Superior temporal gyrus (tissue), 1 donor: ENCODE data around the gene VEZF1.
A peak's percentile ranks its signal among the peaks of the same experiment; 100 is the strongest.
"Not testable (repeated sequence)": the region's sequence is repeated elsewhere in the genome, so short reads cannot be mapped to it uniquely, and the experiment has no call there.

Experiments
- DNase-seq: peaks from one replicate; pipeline ENCODE4 v3.0.0-alpha.2; 2016; ENCODE audit errors: extremely low spot score

Gene VEZF1

DNA sequence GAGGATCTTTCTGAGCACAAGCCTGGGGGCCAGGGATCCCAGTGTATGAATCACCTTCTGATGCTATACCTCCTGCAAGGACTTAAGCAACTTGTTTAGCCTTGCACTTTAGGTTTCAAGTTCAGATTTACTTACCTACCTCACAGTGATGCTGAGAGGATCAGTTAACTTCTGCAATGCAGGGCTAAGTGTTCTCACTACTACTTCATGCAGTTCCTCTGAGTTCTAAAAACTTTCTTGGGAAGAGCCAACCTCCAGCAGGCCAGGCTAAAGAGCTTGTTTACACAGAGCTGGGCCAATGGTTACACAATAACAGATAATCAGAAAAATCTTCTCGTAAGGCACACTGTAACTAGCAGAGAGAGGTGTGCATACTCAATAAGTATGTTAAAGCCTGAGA lies 13.0 kb downstream of the VEZF1 start:
- peak; percentile 29 for DNase-seq

DNA sequence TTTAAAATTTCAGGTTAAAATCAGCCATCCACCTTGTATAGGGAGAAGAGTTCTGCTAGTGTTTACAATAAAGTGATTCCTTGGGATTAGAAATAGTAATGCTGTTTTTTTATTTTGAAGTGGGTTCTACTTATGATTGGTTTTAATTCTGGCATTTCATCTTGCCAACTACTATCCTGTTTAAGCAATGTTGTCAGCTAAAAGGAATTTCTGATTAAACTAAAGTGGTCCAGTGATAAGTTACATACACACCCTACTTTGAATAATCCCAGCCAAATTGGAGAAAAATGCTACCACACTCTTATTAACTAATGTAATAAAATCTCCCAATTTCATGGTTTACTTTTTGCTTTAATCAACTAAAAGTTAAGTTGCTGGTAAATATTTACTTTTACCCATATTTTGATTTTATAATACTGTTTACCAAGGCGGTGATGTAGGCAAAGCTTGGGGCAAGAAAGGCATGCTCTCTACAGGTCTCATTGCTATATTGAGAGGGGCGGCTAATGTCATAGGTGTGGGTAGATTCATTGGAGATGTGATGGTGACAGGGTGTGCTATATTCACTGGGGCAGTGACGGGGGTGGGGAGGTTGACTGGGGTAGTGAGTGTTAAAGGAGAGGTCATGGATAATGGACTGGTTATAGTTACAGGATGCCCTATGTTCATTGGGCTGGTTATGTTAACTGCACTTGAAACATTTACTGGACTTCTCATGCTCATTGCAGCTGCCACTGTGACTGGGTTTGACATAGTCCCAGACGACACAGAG lies 13.8 kb downstream of the VEZF1 start:
- DNase-seq: not testable (repeated sequence)

DNA sequence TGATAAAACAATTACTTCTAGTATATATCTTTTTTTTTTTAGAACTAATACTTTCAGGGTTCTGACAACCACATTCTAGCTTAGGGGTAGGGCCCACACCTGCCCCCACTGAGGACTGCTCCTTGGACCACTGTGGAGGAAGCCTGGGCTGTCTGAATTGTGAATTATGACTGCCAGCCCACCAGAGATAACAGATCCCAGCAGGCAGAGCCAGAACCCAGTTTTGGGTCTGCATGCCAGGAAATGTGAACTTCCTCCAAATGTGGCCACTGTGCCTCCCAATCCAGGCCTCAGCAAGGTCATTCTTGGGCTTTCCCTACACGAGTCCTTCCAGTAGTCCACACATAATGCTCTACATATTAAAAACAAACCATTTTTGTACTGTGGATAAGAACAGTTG lies 15.9 kb downstream of the VEZF1 start:
- no peak for DNase-seq

DNA sequence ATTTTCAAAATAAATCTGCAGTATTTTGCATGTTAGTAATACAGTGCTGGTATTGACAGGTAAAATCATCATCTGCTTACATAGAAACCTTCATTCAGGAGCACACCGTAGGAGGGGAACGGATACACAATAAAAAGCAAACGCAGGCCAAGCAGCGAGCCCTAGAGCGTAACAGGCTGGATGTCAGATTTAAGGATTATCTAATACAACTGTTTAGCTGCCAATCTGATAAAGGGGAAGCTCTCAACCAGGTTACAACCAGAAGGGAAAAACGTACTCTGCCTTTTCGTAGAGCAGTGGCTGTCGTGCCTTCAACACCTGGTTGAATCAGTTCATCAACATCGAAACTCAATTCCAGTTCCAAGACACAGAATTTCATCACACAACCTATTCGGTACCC lies 16.5 kb downstream of the VEZF1 start:
- no peak for DNase-seq

DNA sequence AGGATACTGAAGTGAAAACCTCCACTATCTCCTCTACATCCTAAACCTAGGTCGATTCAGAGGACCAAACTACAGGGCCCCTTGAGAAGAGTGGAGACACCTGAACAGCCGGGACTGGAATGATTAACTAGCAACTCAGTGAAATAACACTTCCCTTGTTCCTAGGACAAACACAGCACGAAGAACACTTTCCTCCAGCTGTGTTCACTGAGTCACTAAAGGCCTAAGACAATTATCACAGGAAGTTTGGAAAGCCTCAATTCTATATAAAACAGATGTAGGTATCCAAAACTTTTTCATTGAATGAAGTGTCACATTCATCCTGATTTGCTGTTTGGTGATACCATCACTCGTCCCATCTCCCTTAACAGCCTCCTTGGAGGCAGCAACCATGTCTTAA lies 17.3 kb downstream of the VEZF1 start:
- DNase-seq: no peak

DNA sequence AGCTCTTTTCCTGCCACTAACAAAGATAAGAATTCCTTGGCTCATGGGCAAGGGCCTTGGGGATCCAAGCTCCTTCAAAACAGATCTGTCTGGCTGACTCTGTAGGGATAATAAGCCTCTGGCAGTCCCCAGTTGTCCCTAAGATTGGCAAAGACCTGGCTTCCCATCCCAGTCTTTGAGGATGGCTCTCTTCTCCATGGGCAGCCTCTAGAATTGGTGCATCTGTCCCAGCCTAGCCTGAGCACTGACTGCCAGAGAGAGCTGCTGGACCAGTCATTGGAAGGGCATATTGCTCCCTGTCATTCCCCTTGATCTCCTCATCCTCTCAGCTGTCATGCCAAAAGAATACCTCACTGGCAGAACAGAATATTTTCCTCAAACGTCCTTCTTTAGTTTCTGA lies 19.6 kb downstream of the VEZF1 start:
- no peak for DNase-seq

DNA sequence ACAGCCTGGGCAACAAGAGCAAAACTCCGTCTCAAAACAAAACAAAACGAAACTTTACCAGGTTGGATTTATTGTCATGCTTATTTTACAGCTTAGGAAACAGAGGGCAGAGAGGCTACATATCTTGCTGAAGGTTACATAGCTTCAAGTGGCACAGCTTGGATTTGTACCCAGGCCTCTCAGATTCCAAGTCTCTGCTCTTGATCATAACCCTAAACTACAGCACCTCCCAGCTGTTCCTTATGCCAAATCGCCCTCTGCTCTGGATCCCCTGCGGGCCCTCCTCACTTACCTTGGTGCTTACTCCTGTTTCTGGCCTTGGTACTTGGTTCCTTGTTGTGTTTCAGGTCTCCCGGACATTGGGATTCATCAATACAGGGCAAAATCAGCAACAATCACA lies 21.2 kb downstream of the VEZF1 start:
- no peak for DNase-seq

DNA sequence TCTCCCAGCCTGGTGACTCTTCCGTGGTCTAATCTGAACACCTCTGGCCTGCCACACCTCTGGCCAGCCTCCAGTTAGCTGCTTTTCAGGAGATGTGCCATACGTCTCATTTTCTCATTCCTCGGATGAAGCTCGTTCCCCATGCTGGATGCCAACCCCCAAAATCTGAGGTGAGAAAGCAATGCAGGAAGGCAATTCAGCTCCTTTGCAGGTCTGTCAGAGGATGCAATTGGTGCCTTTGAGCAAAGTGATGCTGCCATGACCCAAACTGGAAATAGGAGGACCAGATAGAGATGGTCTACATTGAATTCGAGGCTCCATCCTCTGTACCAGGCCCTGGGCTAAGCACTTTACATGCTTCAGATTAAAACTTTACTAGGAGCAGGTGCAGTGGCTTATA lies 21.8 kb downstream of the VEZF1 start:
- DNase-seq: no peak

DNA sequence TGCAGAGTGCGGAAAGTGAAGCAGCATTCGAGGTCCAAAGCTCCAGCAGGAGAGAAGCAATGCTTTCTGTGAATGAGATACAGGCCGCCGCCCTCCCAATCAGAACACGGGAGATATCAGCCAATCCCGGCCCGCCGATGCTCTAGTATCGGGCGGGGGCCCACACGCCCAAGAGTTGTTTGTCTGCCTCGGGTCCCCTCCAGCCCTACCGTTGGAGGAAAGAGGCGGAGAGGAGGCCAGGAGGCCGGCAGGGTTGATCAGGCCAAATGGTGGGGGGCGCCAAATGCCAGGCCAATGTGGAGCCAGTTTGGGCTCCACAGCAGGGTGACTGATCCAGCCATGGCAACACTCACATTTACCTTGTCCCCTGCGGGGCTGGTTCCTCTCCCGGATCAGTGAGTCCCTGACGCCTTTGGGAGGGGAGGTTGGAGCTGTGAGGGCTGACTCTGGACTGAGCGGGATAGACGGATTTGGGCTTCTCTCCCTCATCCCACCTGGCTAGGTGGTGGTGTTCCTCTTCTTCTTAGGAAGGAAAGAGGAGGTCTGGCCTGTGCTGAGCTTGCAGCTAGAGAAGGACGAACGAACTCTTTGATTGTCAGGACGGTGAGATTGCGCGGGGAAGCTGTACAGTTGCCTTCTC lies 22.4 kb downstream of the VEZF1 start:
- DNase-seq: no peak

DNA sequence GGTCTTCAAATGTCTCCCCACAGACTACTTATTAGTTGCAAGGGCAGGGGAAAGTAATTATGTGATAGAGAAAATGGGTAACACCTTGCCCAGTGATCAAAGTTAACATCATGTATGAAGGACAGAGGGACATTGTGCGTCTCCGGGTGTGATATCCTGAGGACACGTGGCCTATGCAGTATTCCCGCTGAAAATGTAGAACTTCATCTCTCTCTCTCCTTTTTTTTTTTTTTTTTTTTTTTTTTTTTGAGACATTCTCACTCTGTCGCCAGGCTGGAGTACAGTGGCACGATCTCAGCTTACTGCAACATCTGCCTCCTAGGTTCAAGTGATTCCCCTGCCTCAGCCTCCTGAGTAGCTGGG lies 24.9 kb downstream of the VEZF1 start:
- DNase-seq: no peak

DNA sequence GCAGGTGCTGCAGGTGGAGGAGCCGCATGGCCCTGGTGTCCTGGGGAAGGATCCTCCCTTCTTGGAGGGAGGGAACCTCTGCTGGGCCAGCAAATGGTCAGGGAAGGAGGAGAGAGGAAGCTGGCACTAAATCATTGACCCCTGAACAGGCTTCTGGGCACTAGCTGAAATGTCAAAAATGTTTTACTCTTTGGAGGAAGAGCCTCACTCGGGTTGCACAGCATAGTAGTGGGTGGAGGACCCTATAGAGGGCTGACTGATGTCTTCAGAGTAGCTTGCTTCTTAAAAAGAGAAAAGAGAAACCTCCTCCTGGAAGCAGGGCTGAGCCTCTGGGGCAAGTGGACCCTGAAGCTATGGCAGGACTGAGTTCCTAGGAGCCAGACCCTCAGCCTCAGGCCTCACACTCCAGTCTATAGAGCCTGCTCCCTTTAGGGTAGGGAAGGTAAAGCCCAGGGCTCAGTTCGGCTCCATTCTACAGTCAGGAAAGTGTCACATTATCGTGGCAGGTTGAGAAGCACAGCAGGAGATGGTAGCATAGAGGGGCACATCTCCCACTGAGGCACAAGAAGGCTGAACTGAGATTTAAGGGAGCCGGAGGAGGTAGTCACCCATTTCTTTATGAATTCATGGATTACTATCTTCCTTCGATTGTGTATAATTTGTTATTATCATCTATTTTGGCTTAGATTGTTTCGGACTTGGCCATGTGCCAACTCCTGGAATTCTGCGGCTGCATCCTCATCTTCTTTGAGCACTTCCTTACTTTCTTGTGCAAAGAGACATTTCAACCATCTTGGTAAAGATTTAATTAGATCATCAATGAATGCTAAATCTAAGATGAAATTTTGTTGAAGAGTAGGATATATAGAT lies 25.5 kb downstream of the VEZF1 start:
- DNase-seq: no peak

DNA sequence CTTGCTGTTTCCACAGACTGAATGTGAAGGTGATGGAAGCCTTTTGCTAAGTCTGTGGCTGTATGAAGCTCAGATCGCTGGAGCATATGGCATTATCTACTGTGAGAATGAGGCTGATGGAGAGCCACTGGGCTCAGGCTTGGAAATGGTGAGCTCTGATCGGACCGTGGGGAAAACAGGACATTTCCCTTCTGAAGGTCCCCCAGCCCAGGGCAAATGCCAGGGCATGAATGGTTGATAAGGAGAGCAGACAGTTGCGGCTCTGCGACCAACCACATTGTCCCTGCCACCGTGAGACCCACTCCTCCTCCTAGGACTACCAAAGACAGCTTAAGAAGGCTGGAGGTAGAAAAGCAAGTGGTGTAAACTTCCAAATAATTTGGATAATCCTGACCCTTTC lies 28.1 kb downstream of the VEZF1 start:
- no peak for DNase-seq

DNA sequence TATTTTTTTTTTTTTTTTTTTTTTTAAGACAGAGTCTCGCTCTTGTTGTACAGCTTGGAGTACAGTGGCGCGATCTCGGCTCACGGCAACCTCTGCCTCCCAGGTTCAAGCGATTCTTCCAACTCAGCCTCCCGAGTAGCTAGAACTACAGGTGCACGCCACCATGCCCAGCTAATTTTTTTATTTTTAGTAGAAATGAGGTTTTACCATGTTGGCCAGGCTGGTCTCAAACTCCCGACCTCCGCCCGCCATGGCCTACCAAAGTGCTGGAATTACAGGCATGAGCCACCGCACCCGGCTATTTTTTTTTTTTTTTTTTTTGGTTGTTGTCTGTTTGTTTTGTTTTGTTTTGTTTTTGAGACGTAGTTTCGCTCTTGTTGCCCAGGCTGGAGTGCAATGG lies 29.7 kb downstream of the VEZF1 start:
- not testable (repeated sequence) for DNase-seq

DNA sequence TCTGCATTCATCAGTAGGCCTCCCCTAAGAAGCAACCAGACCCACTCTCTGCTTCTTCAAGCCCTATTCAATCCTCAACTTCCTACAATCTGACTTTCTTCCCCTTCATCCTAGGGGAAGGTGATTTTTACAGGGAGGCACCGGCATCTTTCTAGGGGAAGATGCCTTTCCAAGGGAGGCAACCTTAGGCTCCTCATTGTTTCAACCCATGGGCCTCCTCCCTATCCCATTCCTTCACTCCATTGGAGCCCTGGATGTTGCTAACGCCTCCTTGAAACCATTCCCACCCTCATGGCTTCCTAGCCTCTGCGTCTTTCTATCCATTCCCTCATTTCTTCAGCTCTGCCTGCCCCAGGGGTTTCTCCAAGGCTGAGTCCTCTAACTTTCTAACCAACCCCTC lies 30.2 kb downstream of the VEZF1 start:
- DNase-seq: no peak

DNA sequence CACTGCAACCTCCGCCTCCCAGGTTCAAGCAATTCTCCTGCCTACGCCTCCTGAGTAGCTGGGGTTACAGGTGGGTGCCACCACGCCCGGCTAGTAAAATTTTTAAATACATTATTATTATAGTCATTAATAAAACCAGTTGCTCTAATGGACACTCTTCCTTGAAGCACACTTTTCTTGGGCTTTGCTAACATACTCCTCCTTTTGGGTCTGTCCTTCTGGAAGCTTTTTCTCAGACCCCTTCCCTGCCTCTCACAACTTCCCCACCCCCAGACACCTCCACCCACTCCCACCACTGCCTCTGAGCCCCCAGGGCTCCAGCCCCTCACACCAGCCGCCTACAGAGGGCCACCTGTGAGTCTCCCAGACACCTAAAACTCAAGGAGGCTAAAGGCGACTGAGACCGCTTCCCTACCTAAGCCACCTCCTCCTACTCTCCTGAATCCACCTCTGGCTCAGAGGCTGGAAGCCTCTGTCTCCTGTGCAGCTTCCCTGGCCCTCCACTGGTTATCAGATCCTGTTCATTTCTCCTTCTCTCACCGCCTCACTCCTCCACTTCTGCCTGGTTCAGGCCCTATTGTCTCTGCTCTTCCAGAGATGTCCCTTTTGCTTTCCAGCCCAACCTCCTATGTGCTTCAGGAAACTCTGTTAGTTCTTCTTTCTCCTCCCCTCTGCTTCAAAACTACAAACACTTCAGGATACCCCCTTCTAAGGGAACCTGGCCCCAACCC lies 30.8 kb downstream of the VEZF1 start:
- no peak for DNase-seq

DNA sequence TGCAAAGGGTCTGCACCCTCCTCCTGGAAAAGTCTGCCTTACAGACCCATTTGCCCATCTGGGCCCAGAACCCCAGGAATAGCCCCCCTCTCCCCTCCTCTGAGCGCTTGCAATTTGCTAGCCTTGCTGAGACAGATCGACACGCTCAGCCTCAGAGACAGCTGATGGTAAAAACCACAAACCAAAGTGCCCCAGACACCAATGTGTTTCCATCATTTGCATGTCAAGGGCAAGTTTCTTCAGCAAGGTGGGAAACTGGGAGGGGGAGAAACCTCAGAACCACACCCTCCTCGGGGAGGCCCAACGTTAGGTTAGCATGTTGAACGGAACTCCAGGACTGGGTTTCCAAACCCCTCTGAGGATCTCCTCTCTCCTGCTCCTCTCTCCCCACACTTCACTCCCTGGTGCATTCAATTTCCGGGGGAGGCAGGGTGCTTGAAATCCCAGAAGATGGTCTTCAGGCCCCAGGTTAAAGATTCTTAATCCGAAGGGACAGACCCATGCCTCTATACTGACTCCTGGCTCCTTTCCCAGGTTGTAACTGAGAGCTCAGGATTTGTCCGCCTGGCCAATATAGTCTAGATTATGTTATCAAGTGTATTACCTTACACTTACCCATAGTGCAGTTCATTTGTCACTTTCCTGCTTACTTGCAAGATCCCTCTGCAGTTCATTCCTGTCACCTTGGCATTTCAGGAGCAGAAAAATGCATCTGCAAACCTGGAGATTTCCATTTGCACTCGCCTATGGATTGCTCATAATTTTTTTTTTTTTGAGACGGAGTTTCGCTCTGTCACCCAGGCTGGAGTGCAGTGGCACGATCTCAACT lies 31.5 kb downstream of the VEZF1 start:
- DNase-seq: peak; percentile 11

DNA sequence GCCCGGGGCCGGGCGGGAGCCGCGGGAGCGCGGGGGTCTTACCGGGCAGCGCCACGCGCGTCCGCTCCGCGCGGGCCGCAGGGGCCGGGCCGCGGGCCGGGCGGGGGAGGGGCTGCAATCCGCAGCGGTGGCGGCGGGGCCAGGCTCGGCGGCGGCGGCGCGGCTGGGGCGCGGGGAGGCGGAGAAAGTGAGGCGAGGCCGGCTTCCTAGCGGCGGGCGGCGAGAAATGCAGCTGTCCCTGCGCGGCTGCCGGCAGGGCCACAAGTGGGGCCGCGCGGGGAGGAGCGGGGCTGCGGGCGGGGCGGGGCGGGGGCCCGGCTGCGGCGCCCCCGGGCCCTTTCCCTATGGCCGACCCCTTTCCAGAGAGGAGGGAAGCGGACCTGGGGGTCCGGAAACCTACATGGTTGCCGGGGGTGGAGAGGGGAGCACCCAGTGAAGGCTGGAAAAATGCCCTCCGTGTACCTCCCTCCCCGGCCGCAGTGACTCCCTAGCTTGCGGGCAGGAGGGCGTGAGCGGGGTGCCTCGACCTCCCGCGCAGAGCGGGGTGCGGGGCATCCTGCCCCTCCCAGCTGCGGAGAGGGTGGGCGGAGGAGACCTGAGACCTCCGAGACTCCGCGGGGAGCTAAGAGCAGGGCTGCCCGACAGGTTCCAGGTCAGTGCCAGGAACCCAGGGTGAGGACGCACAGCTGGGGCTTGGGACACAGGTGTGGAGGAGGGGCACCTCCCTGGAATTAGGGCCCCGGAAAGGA lies 32.7 kb downstream of the VEZF1 start, which contains the start of gene CUEDC1:
Gene CUEDC1 (minus strand): TSS at position 230 of the 749 bp plus-strand sequence. CDS start 69,848 bp downstream, outside the sequence.
- DNase-seq: peak; percentile 74

DNA sequence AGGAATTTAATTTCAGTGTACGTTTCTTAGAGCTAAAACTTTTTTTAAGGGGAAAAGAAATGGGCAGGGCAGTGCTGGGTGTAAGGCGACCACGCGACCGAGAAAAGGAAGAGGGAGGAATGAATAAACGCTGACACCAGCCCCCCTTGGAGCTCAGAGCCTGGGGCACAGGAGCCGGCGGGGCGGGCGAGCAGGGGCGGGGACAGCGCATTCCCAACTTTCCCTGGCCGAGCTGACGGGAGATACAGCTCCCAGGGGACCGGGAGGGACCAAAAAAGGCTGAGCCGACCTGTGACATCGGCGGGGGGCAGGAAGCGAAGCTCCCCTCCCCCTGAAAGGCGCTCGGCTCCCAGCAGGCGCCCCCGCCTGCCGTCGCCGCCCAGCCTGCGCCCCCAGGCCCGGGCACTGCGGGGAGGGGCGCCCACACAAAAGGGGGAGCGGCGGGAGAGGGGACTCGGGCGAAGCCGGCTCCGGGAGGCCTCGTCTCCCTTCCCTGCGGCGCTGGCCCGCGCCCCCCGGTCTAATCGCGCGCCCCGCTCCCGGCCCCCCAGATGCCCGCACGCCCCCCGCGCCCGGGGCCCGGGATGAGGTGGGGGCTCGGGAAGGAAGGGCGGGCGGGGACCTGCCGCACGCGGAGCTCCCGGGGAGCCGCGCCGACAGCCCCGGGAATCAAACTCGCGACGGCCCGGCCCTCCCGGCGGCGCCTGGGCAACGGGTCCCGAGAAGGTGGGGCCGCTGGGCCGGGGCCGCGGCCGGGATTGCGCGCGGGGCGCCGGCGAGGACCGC lies 33.5 kb downstream of the VEZF1 start:
- DNase-seq: peak; percentile 56

DNA sequence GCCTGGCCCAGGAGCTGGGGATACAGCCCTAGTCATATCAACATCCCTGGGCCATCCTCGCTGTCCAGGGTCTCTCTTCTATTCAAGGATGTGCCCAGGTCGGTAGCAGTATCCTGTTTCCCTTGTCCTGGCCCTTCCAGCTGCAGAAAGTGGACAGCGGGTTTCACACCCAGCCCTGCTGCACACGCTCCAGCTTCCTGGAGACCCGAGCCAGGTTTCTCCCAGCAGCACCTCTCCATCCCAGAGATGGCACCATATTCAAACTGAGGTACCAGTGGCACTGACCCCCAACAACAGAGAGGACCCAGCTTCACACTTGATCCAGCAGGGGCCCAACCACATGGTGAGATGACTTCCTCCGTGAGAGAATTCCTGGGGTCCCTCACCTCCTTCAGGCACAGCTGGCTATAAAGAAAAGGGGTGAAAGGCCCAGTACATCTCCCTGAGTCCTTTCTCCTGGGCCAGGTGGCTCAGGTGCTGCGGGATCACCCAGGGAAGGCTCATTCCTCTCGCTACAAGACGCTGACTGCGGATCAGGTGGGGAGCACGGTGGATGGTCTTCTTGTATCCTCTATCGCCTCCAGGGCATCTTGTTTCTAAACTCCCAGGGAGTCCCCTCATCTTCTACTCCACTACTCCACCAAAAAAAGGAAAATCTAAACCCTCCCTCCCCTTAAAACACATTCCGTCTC lies 34.2 kb downstream of the VEZF1 start:
- DNase-seq: peak; percentile 10
